ENCODE measurements around the gene MNX1.

GRCh38 chr7:157009778-157010587 is 480 bp downstream of the MNX1 start:
- TF ChIP-seq EP300 (IDR thresholded peaks at IDR 0.05) (no peak), CTCF (IDR thresholded peaks at IDR 0.05) (no peak), POLR2AphosphoS5 (IDR thresholded peaks at IDR 0.05) (no peak)
